Mesenchymal stem cell (in vitro differentiated cells and primary cell): Measurements from ENCODE around the gene SMCO3.
A peak's percentile ranks its signal among the peaks of the same experiment; 100 is the strongest.
"Not testable (repeated sequence)": the region's sequence is repeated elsewhere in the genome, so short reads cannot be mapped to it uniquely, and the experiment has no call there.

ENCODE experiments used
- DNase-seq: peaks from one replicate; pipeline ENCODE4 v3.0.0-alpha.2; 2013
- H2AFZ ChIP-seq: one replicate; pipeline ENCODE4 v1.6.1; 2013; ENCODE audit warnings: low read depth, mild to moderate bottlenecking, control low read depth, inconsistent platforms, low read length, moderate library complexity
- H2AK5ac ChIP-seq: 2 replicates; pipeline ENCODE4 v1.6.1; 2013; ENCODE audit warnings: low read length, moderate library complexity, mild to moderate bottlenecking, inconsistent platforms; ENCODE audit not compliant: severe bottlenecking
- H2BK120ac ChIP-seq: one replicate; pipeline ENCODE4 v1.6.1; 2013; ENCODE audit warnings: low read depth, mild to moderate bottlenecking, inconsistent platforms, low read length, moderate library complexity
- H2BK12ac ChIP-seq, 2 experiments: one replicate each; pipeline ENCODE4 v1.6.1; 2013; ENCODE audit warnings: inconsistent platforms in 2 of 2, low read length in 2 of 2, mild to moderate bottlenecking in 2 of 2, moderate library complexity in 2 of 2, control low read depth in 1 of 2
- H2BK15ac ChIP-seq: one replicate; pipeline ENCODE4 v1.6.1; 2013; ENCODE audit warnings: mild to moderate bottlenecking, low read depth, inconsistent platforms; ENCODE audit not compliant: poor library complexity, severe bottlenecking
- H2BK5ac ChIP-seq: 2 replicates; pipeline ENCODE4 v1.6.1; 2013; ENCODE audit warnings: low read depth, mild to moderate bottlenecking, low read length, control low read depth, inconsistent platforms; ENCODE audit not compliant: poor library complexity, severe bottlenecking
- H3K14ac ChIP-seq, 2 experiments: one replicate each; pipeline ENCODE4 v1.6.1; 2013; ENCODE audit warnings: inconsistent platforms in 2 of 2, low read length in 2 of 2, control low read depth in 1 of 2, mild to moderate bottlenecking in 1 of 2, moderate library complexity in 1 of 2
- H3K18ac ChIP-seq, 2 experiments: one replicate each; pipeline ENCODE4 v1.6.1; 2013; ENCODE audit warnings: inconsistent platforms in 2 of 2, low read length in 2 of 2, control low read depth in 1 of 2, low read depth in 1 of 2, mild to moderate bottlenecking in 1 of 2
- H3K23ac ChIP-seq, 2 experiments: one replicate each; pipeline ENCODE4 v1.6.1; 2013; ENCODE audit warnings: inconsistent platforms in 2 of 2, low read length in 2 of 2, mild to moderate bottlenecking in 2 of 2, moderate library complexity in 2 of 2, control low read depth in 1 of 2
- H3K27ac ChIP-seq: 2 replicates; pipeline ENCODE4 v1.5.1; 2013; ENCODE audit warnings: mild to moderate bottlenecking, moderate library complexity, low read length, control low read depth, inconsistent platforms; ENCODE audit not compliant: poor library complexity, severe bottlenecking
- H3K27me3 ChIP-seq, 2 experiments: 2 replicates each; pipeline versions ENCODE4 v1.6.1 to v1.7.0; 2013; ENCODE audit warnings: low read length in 2 of 2, mild to moderate bottlenecking in 2 of 2, moderate library complexity in 2 of 2, control low read depth in 1 of 2, inconsistent platforms in 1 of 2; ENCODE audit not compliant: control insufficient read depth in 1 of 2, insufficient read depth in 1 of 2
- H3K36me3 ChIP-seq, 2 experiments: 2 replicates each; pipeline versions ENCODE4 v1.6.1 to v1.7.0; 2013; ENCODE audit warnings: low read length in 2 of 2, control low read depth in 1 of 2, inconsistent platforms in 1 of 2, low read depth in 1 of 2, mild to moderate bottlenecking in 1 of 2; ENCODE audit not compliant: insufficient read depth in 2 of 2, control insufficient read depth in 1 of 2
- H3K4ac ChIP-seq, 2 experiments: one replicate each; pipeline ENCODE4 v1.6.1; 2013; ENCODE audit warnings: inconsistent platforms in 2 of 2, low read length in 2 of 2, mild to moderate bottlenecking in 2 of 2, moderate library complexity in 2 of 2, control low read depth in 1 of 2, low read depth in 1 of 2
- H3K4me1 ChIP-seq: 2 replicates; pipeline ENCODE4 v1.6.1; 2013; ENCODE audit warnings: low read depth, low read length, control low read depth; ENCODE audit not compliant: control insufficient read depth, insufficient read depth
- H3K4me2 ChIP-seq: 2 replicates; pipeline ENCODE4 v1.6.1; 2013; ENCODE audit warnings: low read length, mild to moderate bottlenecking, inconsistent platforms; ENCODE audit not compliant: poor library complexity, severe bottlenecking
- H3K4me3 ChIP-seq, 2 experiments: 2 replicates each; pipeline versions ENCODE4 v1.5.1 to v1.7.0; 2013; ENCODE audit warnings: low read length in 2 of 2, mild to moderate bottlenecking in 2 of 2, control low read depth in 1 of 2, low read depth in 1 of 2; ENCODE audit not compliant: insufficient read depth in 1 of 2
- H3K79me1 ChIP-seq: replicated peaks from 2 replicates; pipeline ENCODE4 v1.6.1; 2013; ENCODE audit warnings: mild to moderate bottlenecking, control low read depth, low read length, inconsistent platforms; ENCODE audit not compliant: poor library complexity, severe bottlenecking
- H3K9ac ChIP-seq: 2 replicates; pipeline ENCODE4 v1.7.0; 2013; ENCODE audit warnings: mild to moderate bottlenecking, low read length, moderate library complexity
- H3K9me3 ChIP-seq: 2 replicates; pipeline ENCODE4 v1.7.0; 2013; ENCODE audit warnings: mild to moderate bottlenecking, low read length; ENCODE audit not compliant: control insufficient read depth
- H4K8ac ChIP-seq: one replicate; pipeline ENCODE4 v1.6.1; 2013; ENCODE audit warnings: inconsistent platforms, mild to moderate bottlenecking, low read length, moderate library complexity
- H4K91ac ChIP-seq: one replicate; pipeline ENCODE4 v1.6.1; 2013; ENCODE audit warnings: mild to moderate bottlenecking, low read length, inconsistent platforms
- WGBS: methylation state at CpG from one replicate; pipeline ENCODE4 v1.1.7; 2013; ENCODE audit warnings: mixed read lengths; 5-methylcytosine and 5-hydroxymethylcytosine counted together

SMCO3 gene

GRCh38 chr12:14768823-14769405 lies 45.1 kb downstream of the SMCO3 start:
- H3K9me3 ChIP-seq, result no peaks in the 10 kb centered on the region
- H3K79me1 ChIP-seq, result peaks cover 4% of the 10 kb centered on the region
- H2BK5ac ChIP-seq, result no peak overlapping the region
- DNase-seq, result peak; percentile 59
- no peak overlapping the region for H3K14ac ChIP-seq
- WGBS, result 59% methylated on average over 14 of the region's 16 CpGs
- H3K4me3 ChIP-seq, result peak overlapping the region; percentile 69 to 100
- peak overlapping the region; percentile 53 for H2AK5ac ChIP-seq
- no peak overlapping the region for H3K4ac ChIP-seq
- peak overlapping the region in 1 of 2 experiments; percentile 1 for H3K18ac ChIP-seq
- H3K9ac ChIP-seq, result peak overlapping the region; percentile 99
- H3K27ac ChIP-seq, result peak overlapping the region; percentile 20
- no peak overlapping the region for H2BK15ac ChIP-seq
- H4K91ac ChIP-seq, result no peak overlapping the region
- H2BK120ac ChIP-seq, result no peak overlapping the region
- H3K27me3 ChIP-seq, result no peaks in the 10 kb centered on the region
- no peak overlapping the region for H3K23ac ChIP-seq
- H3K4me2 ChIP-seq, result peak overlapping the region; percentile 92
- peaks cover 0 to 23% of the 10 kb centered on the region in 2 experiments for H3K36me3 ChIP-seq
- no peak overlapping the region for H2BK12ac ChIP-seq
- no peak overlapping the region for H4K8ac ChIP-seq
- H2AFZ ChIP-seq, result peak overlapping the region; percentile 79
- H3K4me1 ChIP-seq, result peaks cover 8% of the 10 kb centered on the region

- H3K36me3 ChIP-seq, result peaks cover 0 to 23% of the 10 kb centered on the region in 2 experiments
- 75% methylated on average over 1 of the region's 1 CpG for WGBS
- H2AFZ ChIP-seq, result no peak overlapping the region
Measured at GRCh38 chr12:14767617-14768016, 46.4 kb downstream of the SMCO3 start.

GRCh38 chr12:14766649-14767215 lies 47.2 kb downstream of the SMCO3 start:
- H3K14ac ChIP-seq, result no peak overlapping the region
- no peak overlapping the region for H4K8ac ChIP-seq
- no peak overlapping the region for H3K4ac ChIP-seq
- no peaks in the 10 kb centered on the region for H3K27me3 ChIP-seq
- no peak overlapping the region for H2AK5ac ChIP-seq
- no peaks in the 10 kb centered on the region for H3K9me3 ChIP-seq
- no peak overlapping the region for H3K23ac ChIP-seq
- H3K79me1 ChIP-seq, result peaks cover 8% of the 10 kb centered on the region
- no peak overlapping the region for H2BK12ac ChIP-seq
- DNase-seq, result no peak
- H2BK15ac ChIP-seq, result no peak overlapping the region
- H4K91ac ChIP-seq, result no peak overlapping the region
- H2BK5ac ChIP-seq, result no peak overlapping the region
- H3K18ac ChIP-seq, result no peak overlapping the region
- WGBS, result 100% methylated on average over 1 of the region's 3 CpGs
- no peak overlapping the region for H3K9ac ChIP-seq
- H3K27ac ChIP-seq, result no peak overlapping the region
- peaks cover 0 to 25% of the 10 kb centered on the region in 2 experiments for H3K36me3 ChIP-seq
- H3K4me1 ChIP-seq, result peaks cover 8% of the 10 kb centered on the region
- no peak overlapping the region for H2BK120ac ChIP-seq
- H3K4me2 ChIP-seq, result no peak overlapping the region
- H2AFZ ChIP-seq, result no peak overlapping the region
- no peak overlapping the region for H3K4me3 ChIP-seq

More at GRCh38 chr12:14767617-14768016, 46.4 kb downstream of the SMCO3 start:
- Histone ChIP-seq H3K4ac (no peak overlapping the region), H3K4me1 (peaks cover 8% of the 10 kb centered on the region), H3K4me2 (no peak overlapping the region), H2BK15ac (no peak overlapping the region), H3K9ac (no peak overlapping the region), H3K27me3 (no peaks in the 10 kb centered on the region), H3K14ac (no peak overlapping the region), H2BK12ac (no peak overlapping the region), H3K9me3 (no peaks in the 10 kb centered on the region), H4K8ac (no peak overlapping the region), H4K91ac (no peak overlapping the region), H3K23ac (no peak overlapping the region), H3K27ac (no peak overlapping the region), H2BK5ac (no peak overlapping the region), H2BK120ac (no peak overlapping the region), H2AK5ac (no peak overlapping the region), H3K4me3 (no peak overlapping the region), H3K18ac (no peak overlapping the region), H3K79me1 (peaks cover 5% of the 10 kb centered on the region)
- no peak for DNase-seq

- not testable (repeated sequence) for H3K4ac ChIP-seq, H2AFZ ChIP-seq, H2BK15ac ChIP-seq, H3K18ac ChIP-seq, H3K4me3 ChIP-seq, H3K4me2 ChIP-seq, H3K27ac ChIP-seq, H3K9me3 ChIP-seq, DNase-seq, H3K4me1 ChIP-seq, H3K27me3 ChIP-seq, H2BK12ac ChIP-seq, H2BK5ac ChIP-seq, H4K91ac ChIP-seq, H2BK120ac ChIP-seq, H4K8ac ChIP-seq, H3K14ac ChIP-seq, H3K9ac ChIP-seq, H3K23ac ChIP-seq, H2AK5ac ChIP-seq, H3K79me1 ChIP-seq
- H3K36me3 ChIP-seq, result peaks cover under 1 to 26% of the 10 kb centered on the region in 2 experiments
- WGBS, result over 99% methylated on average over 3 of the region's 3 CpGs
Measured at GRCh38 chr12:14766020-14766419, 48.0 kb downstream of the SMCO3 start.
